Hepatocyte (in vitro differentiated cells): ENCODE data around the gene TNS3. TPM values are rescaled to one million over a fixed set of nuclear protein-coding genes. Genes with fewer than 3 reads are reported as not detected.

Experiments used
- DNase-seq: peaks from one replicate; pipeline ENCODE4 v3.0.0-alpha.2; 2016; ENCODE audit warnings: low spot score
- H2AFZ ChIP-seq: fragments of 200-600 bp; sonication (generic); 2 replicates; pipeline ENCODE4 v1.6.0; 2016; ENCODE audit warnings: antibody characterized with exemption, mild to moderate bottlenecking
- H3K27ac ChIP-seq: fragments of 200-600 bp; sonication (generic); 2 replicates; pipeline ENCODE4 v1.5.1; 2016; ENCODE audit warnings: mild to moderate bottlenecking
- H3K27me3 ChIP-seq: fragments of 200-600 bp; sonication (generic); 2 replicates; pipeline ENCODE4 v1.6.1; 2016
- H3K36me3 ChIP-seq: fragments of 200-600 bp; sonication (generic); replicated peaks from 2 replicates; pipeline ENCODE4 v1.5.1; 2016; ENCODE audit warnings: low read depth; ENCODE audit not compliant: insufficient read depth
- H3K4me1 ChIP-seq: fragments of 200-600 bp; sonication (generic); 2 replicates; pipeline ENCODE4 v1.5.1; 2016; ENCODE audit warnings: mild to moderate bottlenecking, moderate library complexity; ENCODE audit not compliant: insufficient read depth
- H3K4me2 ChIP-seq: fragments of 200-600 bp; sonication (generic); 2 replicates; pipeline ENCODE4 v1.6.0; 2016
- H3K4me3 ChIP-seq: fragments of 200-600 bp; sonication (generic); 2 replicates; pipeline ENCODE4 v1.5.1; 2016; ENCODE audit warnings: mild to moderate bottlenecking
- H3K79me2 ChIP-seq: fragments of 200-600 bp; sonication (generic); 2 replicates; pipeline ENCODE4 v1.6.0; 2017; ENCODE audit warnings: mild to moderate bottlenecking
- H3K9me2 ChIP-seq: fragments of 200-600 bp; sonication (generic); replicated peaks from 2 replicates; pipeline ENCODE4 v1.6.0; 2017; ENCODE audit warnings: mild to moderate bottlenecking; ENCODE audit not compliant: insufficient read depth
- H3K9me3 ChIP-seq: fragments of 200-600 bp; sonication (generic); 2 replicates; pipeline ENCODE4 v1.5.1; 2016; ENCODE audit warnings: low read depth, mild to moderate bottlenecking
- H4K20me1 ChIP-seq: fragments of 200-600 bp; sonication (generic); 2 replicates; pipeline ENCODE4 v1.6.0; 2016; ENCODE audit warnings: mild to moderate bottlenecking; ENCODE audit not compliant: insufficient read depth, poor library complexity, severe bottlenecking
- EZH2 ChIP-seq: fragments of 200-600 bp; sonication (generic); IDR thresholded peaks from 2 replicates; pipeline ENCODE4 v1.6.1; 2016; ENCODE audit warnings: antibody characterized with exemption, mild to moderate bottlenecking, borderline replicate concordance
- EZH2phosphoT487 ChIP-seq: fragments of 200-600 bp; sonication (generic); IDR thresholded peaks from one replicate; pipeline ENCODE4 v1.6.1; 2018; ENCODE audit warnings: antibody characterized with exemption, mild to moderate bottlenecking, low read depth, moderate library complexity; ENCODE audit not compliant: unreplicated experiment, severe bottlenecking
- WGBS: methylation state at CpG from one replicate; pipeline ENCODE4 v1.1.6; 2016; ENCODE audit warnings: low lambda C conversion rate; ENCODE audit errors: missing lambda C conversion rate; 5-methylcytosine and 5-hydroxymethylcytosine counted together
- polyA plus RNA-seq: library from polyadenylated mRNA; unstranded; fragments of >200 nt; fragmentation: Nextera tagmentation; extraction: Ambion mirVana; gene quantifications from 2 replicates; pipeline ENCODE4 v1.2.1, GENCODE V29; 2016
- total RNA-seq: library from RNA; depleted of rRNA; stranded (reverse); fragments of >200 nt; gene quantifications from 2 replicates; pipeline ENCODE4 v1.2.3, GENCODE V29; 2014
- TF ChIP-seq, protein P1 (sequence below): fragments of 200-600 bp; sonication (generic); IDR thresholded peaks from 2 replicates; pipeline ENCODE4 v1.5.1; 2016; ENCODE audit warnings: antibody characterized with exemption, mild to moderate bottlenecking; ENCODE audit not compliant: poor library complexity

TNS3 gene
- total and polyA plus RNA-seq, 2 experiments from 2014 or later, result 30.0 to 73.3 TPM

DNA sequence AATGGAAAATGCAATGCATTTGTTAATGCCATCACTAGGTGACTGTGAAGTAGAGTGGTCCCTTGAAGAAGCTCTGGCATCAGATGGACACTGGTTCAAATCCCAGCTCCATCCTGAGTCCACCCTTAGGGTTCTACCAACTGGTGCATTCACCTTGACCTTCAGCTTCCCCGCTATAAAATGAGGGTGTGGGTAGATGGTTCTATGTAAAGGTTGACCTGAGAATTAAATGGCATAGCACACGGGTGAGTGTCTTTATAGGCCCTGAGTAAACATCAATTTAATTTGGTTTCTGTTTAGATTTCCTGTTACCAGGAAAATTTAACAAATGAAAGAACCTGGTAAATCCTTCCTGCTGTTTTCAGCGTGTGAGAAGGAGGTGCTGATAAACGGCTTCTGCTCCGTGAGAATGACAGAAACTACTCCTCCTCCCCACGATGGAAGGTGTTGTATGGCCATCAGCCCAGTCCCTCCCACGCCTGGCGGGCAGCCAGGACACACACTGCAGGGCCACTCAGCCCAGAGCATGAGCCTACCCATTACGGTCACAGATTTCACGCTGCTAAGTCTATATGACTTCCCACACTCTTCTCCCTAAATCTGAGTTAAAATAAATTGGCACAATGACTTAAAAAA lies 210.1 kb downstream of the TNS3 start:
- peak; percentile 69 for DNase-seq
- WGBS, result 47% methylated on average over 10 of the region's 10 CpGs
- Histone ChIP-seq H3K4me1 (peaks cover 6% of the 10 kb centered on the region), H3K27me3 (no peaks in the 10 kb centered on the region), H3K36me3 (no peaks in the 10 kb centered on the region), H3K4me3 (no peak overlapping the region), H3K4me2 (no peak overlapping the region), H3K79me2 (peaks cover 74% of the 10 kb centered on the region), H3K9me3 (no peaks in the 10 kb centered on the region), H3K27ac (peak overlapping the region; percentile 25), H2AFZ (no peak overlapping the region), H4K20me1 (peaks cover 25% of the 10 kb centered on the region), H3K9me2 (no peaks in the 10 kb centered on the region)
- TF ChIP-seq EZH2phosphoT487 (no peak), EZH2 (no peak)
- TF ChIP-seq, protein P1, sequence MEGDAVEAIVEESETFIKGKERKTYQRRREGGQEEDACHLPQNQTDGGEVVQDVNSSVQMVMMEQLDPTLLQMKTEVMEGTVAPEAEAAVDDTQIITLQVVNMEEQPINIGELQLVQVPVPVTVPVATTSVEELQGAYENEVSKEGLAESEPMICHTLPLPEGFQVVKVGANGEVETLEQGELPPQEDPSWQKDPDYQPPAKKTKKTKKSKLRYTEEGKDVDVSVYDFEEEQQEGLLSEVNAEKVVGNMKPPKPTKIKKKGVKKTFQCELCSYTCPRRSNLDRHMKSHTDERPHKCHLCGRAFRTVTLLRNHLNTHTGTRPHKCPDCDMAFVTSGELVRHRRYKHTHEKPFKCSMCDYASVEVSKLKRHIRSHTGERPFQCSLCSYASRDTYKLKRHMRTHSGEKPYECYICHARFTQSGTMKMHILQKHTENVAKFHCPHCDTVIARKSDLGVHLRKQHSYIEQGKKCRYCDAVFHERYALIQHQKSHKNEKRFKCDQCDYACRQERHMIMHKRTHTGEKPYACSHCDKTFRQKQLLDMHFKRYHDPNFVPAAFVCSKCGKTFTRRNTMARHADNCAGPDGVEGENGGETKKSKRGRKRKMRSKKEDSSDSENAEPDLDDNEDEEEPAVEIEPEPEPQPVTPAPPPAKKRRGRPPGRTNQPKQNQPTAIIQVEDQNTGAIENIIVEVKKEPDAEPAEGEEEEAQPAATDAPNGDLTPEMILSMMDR, result no peak

DNA sequence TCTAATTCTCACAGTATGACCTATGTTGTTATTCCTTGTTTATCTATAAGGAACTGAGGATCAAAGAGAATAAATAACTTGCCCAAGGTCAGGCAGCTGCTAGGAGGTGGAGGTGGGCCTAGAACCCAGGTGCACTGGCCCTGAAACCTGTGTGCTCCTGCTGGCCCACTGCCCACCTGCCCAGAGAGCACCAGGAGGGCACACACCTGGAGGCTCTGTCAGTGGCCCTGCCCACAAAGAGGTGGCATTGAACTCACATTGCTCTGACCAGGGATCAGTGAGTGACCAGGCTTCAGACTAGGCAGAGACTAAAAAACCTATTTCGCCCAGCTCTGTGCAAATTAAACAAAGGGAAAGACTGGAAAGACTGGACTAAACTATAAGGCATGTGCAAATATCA lies 210.6 kb downstream of the TNS3 start:
- Histone ChIP-seq H3K79me2 (peaks cover 73% of the 10 kb centered on the region), H3K4me3 (no peak overlapping the region), H3K4me2 (no peak overlapping the region), H3K27me3 (no peaks in the 10 kb centered on the region), H3K4me1 (peaks cover 6% of the 10 kb centered on the region), H4K20me1 (peaks cover 26% of the 10 kb centered on the region), H3K9me2 (no peaks in the 10 kb centered on the region), H3K36me3 (no peaks in the 10 kb centered on the region), H2AFZ (no peak overlapping the region), H3K9me3 (no peaks in the 10 kb centered on the region), H3K27ac (peak overlapping the region; percentile 15)
- 94% methylated on average over 1 of the region's 1 CpG for WGBS
- DNase-seq, result no peak
- no peak for TF ChIP-seq EZH2
- TF ChIP-seq EZH2phosphoT487, result no peak
- TF ChIP-seq, protein P1, result no peak

DNA sequence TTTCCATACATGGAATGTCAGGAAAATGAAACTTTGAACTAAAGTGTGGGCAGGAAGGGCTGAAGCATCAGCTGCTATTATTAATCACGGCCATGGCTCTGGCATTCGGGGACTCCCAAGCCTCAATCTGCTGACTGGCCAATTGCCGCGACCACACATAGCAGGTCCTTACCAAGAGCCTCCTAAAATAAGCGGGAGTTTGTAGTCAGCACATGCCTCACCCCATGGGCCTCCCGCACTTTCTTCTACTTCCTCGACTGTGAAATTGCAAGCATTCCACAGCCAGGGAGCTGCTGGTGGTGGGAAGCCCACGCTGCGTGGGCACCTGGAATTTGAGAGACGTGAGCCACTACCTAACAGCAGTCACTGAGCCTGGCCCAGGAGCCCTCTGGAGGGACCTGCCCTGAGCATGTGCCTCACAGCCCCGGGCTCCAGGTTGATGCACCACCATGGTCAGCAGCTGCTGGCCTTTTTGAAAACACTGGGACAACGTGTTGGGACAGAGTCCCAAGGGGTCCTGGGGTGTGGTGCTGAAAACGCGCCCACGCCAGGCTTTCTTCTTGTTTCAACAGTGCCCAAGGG lies 211.4 kb downstream of the TNS3 start:
- no peak for TF ChIP-seq EZH2phosphoT487
- TF ChIP-seq, protein P1, result no peak
- TF ChIP-seq EZH2, result no peak
- Histone ChIP-seq H4K20me1 (peaks cover 31% of the 10 kb centered on the region), H3K9me2 (no peaks in the 10 kb centered on the region), H3K36me3 (no peaks in the 10 kb centered on the region), H3K27ac (no peak overlapping the region), H3K27me3 (no peaks in the 10 kb centered on the region), H3K4me2 (no peak overlapping the region), H3K4me3 (no peak overlapping the region), H3K79me2 (peaks cover 66% of the 10 kb centered on the region), H3K4me1 (peaks cover 6% of the 10 kb centered on the region), H2AFZ (no peak overlapping the region), H3K9me3 (no peaks in the 10 kb centered on the region)
- WGBS, result 89% methylated on average over 15 of the region's 15 CpGs
- no peak for DNase-seq
